GM21447 (cell line): ENCODE measurements around the gene RYK.

Experiments used
- ATAC-seq: cut with Tn5 transposase; IDR thresholded peaks from one replicate; pipeline ENCODE4 v1.9.1; 2021; ENCODE audit not compliant: unreplicated experiment

Gene RYK

DNA sequence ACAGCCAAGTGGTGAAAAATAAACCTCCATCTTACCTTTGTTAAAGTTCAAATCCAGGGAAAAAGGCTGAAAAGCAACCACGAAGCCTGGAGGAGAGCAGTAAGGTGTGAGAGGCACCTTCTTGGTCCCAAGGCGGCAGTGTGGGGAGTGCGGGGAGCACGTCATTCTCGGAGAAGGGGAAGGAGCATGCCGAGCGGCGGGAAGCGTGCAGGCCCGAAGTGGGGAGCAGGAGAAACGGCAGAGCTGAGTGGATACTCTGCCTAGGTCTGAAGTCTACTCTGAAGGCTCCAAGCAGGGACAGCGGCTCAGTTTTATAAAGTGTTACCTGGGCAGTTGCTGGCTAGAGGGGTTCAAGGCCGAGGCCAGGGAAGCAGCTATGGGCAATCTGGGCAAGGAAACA, 96.9 kb downstream of the RYK start:
- ATAC-seq: no peak

DNA sequence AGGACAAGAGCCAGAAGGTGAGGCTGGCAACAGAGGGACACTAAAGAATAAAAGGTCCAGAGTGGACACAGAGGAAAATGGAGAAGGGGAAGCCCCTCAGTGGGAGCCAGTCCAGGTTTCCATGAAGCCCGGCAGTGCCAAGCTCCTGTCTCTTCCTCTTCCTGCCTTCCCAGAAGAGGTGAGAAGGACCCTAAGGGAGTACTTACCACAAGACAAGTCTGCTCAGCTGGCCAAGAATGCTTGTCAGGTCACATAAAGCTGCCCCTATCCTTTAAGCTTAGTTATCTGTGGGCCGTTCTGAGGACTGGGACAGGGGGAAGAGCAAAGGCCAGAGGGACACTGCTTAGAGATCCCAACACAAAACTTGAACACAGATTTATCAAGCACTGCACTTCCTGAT, 100.2 kb downstream of the RYK start:
- no peak for ATAC-seq

DNA sequence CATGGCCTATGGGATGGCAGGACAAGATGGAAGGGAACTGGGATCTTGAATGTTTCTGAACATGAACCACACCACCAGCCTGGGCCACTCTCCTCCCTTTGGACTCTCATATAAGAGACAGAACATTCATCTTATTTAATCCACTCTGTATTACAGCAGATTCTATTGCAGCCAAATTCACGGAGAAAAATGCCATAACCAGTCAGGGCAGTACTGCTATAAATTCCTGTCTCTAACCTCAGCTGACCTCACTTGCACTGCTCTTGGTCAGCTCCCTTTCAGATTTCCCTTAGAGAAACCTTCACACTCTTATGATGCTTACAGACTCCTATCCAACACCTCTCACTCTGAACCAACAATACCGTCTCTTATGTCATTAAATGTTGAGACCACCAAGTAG, 101.4 kb downstream of the RYK start:
- ATAC-seq: no peak

DNA sequence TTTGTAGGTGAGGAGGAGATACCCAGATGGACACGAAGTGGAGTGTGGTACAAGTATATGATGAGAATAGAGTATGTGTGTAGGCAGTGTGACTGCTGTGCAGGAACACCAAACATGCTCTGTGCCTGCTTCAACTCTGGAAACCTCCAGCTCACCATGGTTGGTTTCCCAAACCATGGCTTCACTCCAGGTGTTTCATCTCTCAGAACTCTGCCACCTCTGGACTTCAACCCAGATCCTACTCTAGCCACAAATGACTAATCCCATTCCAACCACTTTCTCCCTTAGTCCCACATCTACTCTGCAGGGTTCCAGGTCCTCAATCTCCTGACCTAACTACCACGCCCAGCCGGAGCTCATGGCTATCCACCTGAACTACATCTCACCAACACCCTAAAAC, 102.1 kb downstream of the RYK start:
- ATAC-seq: no peak

DNA sequence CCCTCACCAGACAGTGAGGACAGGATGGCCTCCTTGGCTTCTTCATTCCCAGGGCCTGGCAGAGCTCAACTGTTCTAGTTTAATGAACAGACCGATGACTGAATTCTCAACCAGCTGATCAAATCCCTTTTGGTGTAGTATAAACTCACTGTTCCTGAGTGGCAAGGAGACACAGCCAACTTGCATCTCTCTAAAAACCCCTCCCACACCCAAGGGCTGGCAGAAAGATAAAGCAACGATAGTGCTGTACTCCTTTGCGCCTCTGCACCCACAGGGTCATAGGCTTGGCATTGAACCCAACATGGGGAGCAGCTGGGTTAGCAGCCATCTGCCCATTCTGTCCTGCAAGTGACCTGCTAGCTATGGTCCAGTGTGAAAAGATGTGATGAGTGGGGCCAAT, 103.2 kb downstream of the RYK start:
- ATAC-seq: no peak

DNA sequence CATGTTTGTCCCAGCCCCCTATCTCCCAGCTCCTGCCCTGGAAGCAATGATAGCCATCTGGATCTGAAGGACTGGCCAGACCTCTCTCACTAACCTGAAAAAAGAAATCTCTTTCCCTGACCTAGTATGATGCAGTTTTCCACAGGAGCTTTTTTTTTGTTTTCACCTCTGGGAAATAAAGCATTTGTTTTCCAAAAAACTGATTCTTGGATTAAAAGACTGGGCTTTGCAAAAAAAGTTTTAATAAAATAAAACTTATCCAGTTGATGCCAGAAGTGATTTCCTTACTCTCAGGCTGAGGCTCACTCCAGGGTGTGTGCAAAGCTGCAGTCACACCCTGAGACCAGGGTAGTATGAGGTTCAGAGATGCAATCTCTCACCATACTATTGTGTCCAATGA, 104.0 kb downstream of the RYK start:
- no peak for ATAC-seq

DNA sequence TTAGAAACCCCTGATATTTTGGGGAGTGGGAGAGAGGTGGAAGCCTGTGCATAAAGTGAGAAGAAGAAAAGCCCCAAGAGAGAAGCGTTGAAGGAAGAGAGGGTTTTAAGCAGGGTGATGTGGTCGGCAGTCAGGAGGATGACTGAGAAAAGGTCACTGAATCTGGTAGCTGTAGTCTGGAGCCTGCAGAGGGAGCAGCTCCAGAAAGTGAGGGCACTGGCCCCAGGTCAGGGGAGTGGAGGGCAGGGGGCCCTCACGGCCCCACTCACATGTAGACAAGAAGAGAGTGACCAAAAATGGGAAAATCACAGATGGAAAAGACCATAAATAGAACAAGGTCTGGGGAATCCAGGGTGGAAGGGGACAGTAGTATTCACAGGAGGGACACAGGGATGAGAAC, 105.5 kb downstream of the RYK start:
- no peak for ATAC-seq

DNA sequence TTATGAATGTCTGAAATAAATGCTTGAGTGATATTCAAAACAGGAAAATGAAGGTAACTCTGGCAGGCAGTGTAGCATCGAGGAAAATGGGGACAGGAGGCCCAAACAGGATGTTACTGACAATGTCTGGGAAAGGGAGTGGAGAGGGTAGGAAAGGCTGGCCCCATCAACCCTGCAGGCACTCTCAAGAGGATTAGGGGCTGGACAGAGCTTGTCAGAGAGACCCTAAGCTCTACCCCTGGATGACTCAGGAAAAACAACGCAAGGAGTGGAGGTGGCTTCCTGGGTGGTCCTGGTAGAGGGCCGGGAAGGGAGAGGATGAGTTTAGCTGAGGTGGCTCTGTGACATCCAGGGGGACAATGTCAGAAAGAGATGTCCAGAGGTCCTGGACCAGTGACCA, 106.0 kb downstream of the RYK start:
- ATAC-seq: no peak

DNA sequence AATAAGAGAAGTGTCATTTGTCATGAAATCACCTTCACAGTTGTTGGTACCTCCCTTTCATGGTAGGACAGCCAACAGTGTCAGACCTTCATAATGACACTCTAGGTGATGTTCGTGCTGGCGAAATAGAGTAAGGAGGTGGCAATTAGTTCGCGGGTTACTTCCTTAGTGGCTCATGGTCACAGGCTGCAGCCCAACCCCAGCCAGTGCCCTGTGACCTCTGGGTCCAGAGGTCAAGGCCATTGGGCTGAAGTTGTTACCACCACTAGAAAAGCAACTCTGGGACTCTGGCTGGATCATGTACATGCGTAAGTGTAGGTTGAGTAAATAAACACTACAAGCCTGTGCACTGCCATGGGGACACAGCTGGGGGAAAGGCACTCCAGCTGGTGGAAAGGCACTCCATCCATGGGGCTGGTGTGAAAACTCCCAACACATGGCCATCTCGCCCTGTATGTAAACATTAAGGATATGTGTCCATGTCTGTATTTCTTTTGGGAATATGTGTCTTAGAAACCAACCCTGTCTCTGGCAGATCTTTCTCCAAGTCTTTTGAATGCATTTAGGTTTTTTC, 106.7 kb downstream of the RYK start:
- ATAC-seq: no peak

DNA sequence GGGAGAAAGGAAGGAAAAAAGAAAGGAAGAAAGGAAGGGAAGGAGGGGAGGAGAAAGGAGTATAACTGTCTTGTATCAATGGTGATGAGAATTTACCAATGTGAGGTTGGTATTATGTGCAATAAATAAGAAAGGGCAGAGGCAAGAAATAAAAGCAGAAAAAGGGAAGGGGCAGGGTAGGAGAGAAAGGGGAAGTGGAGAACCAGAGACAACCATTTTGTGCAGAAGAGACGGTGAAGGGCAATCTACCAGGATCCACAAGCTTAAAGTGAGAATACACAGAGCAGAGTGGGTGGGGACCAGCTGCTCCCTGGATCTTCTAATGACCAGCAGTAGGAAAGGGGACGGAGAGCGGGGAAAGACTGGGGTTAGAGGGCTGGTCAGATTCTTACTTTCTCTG, 114.1 kb downstream of the RYK start:
- ATAC-seq: no peak

DNA sequence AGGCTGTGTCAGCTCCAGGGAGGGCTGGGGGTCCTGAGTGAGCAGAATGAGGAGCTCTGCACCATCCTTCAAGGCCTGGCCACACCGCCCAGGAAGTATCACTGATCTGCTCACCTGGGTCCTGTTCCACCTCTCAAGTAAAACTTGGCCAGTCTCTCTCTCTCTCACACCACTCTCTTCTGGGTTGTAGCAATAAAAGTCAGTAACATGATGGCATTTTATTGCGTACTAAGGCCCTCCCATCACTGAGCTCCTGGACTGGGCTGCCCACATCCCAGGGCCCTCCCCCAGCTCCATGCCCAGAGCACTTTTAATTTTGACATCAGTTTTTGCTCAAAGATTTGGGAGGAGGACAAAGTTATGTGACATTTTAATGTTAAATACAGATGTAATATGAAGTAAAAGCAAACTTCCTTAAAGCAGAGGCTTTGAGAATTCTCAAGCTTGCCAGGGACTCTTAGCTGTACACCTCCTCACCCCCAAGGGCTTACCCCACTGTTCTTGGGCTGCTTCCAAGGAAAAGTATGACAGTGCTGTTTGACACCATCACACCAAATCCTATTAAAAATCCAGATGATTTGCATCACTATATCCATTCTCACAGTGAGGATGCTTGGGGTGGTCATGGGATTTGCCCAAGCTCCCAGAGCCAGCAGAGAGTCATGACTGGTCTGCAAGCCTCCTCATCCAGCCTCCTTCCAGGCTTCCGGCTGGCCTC, 115.8 kb downstream of the RYK start:
- ATAC-seq: no peak

DNA sequence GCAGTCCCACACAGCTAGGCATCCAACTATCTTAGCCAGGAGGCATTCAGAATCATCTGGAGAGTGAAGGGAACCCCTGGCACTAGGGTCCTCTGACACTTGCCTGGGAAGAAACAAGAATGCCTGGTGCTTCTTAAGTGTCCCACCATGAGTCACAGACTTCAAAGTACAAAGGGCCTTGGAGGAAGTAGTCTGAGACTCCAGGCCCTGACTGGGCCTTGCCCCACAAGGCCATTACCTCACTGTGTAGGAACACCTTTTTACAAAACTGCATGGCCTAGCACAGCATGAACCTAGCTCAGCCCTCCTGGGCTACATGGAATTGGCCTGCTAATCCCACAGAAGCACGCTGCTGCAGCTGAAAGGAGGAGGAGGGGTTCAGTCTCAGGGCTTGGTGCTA, 116.4 kb downstream of the RYK start:
- no peak for ATAC-seq

DNA sequence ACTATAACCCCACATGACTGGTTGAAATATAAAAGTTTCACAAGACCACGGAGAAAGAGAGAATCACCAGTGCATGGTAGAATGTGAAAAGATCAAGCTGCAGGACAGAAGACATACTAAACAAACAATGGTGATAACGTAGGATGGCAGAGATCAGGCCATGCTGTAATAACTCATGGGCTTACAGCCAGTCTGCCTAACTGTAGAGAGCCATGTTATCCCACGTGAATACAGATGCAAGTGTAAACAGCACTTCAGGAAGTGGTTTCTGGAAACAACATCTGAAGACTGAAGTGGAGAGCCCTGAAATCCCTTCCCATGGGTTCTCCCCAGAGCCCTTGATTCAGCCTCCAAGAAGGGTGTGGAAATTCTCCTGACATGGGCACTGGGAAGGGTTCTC, 117.7 kb downstream of the RYK start:
- ATAC-seq: no peak

DNA sequence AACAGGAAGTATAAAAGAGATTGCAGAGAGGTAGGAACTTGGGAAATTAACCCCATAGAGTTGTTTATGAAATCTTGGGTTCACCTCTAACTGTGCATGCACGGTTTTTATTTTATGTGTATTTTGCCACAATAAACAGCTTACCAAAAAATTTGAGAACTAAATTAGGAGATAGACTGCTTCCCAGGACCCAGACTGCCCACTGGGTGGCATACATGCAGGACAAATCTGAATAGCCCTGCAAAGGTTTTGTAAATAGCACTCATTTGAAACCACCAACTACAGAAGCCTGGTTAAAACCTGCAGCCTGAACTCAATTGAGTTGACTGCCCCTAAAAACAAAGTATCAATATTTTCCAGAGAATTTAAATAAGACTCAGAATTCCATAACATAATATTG, 124.5 kb downstream of the RYK start:
- ATAC-seq: no peak

DNA sequence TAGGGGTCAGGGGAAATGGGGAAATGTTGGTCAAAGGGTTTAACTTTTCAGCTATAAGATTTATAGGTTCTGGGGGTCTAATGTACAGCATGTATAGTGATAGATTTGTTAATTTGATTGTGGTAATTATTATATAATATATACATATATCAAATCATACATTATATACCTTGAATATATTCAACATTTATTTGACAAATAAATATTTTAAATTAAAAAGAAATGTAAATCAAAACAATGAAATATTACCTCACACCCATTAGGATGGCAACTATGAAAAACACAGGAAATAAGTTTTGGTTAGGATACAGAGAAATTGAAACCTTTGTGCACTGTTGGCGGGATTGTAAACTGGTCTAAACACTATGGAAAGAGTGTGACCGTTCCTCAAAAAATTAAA, 135.9 kb downstream of the RYK start:
- no peak for ATAC-seq

DNA sequence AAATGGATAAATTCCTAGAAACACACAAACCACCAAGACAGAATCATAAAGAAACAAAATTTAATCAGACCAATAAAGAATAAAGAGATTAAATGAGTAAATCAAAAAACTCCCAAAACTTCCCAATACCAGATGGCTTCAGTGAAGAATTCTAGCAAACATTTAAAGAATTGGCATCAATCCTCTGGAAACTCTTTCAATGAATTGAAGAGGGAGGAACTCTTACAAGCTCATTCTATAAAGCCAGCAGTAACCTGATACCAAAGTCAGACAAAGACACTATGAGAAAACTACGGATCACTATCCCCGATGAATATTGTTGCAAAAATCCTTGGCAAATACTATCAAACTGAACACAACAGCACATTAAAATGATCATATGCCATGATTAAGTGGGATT, 139.0 kb downstream of the RYK start:
- ATAC-seq: no peak

DNA sequence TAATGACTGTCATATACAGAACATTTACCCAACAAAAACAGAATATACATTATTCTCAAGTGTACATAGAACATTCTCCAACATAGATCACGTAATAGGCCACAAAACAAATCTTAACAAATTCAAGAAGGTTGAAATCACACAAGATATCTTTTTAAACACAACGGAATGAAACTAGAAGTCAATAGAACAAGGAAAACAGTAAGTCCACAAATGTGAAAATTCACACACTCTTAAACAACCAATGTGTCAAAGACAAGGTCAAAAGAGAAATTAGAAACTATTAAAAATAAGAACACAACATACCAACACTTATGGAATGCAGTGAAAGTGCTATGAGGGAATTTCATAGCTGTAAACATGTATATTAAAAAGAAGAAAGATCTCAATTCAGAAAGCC, 139.7 kb downstream of the RYK start:
- no peak for ATAC-seq
